GM19452 (cell line): Measurements from ENCODE around the gene RNU2-63P.
"Not testable (repeated sequence)": the region's sequence is repeated elsewhere in the genome, so short reads cannot be mapped to it uniquely, and the experiment has no call there.

ENCODE experiments used
- ATAC-seq: cut with Tn5 transposase; IDR thresholded peaks from one replicate; pipeline ENCODE4 v1.9.1; 2021; ENCODE audit not compliant: unreplicated experiment

RNU2-63P gene

GRCh38 chr2:87987473-87987872 is 28.9 kb downstream of the RNU2-63P start:
- ATAC-seq: not testable (repeated sequence)

GRCh38 chr2:87985902-87986301 is 30.4 kb downstream of the RNU2-63P start:
- not testable (repeated sequence) for ATAC-seq

GRCh38 chr2:87981182-87981581 is 35.2 kb downstream of the RNU2-63P start:
- ATAC-seq: not testable (repeated sequence)

GRCh38 chr2:87972385-87972784 is 44.0 kb downstream of the RNU2-63P start:
- not testable (repeated sequence) for ATAC-seq
